ENCODE measurements around the gene ETS2.
A peak's percentile ranks its signal among the peaks of the same experiment; 100 is the strongest.

ETS2 gene

GRCh38 chr21:38806153-38806941, 618 bp downstream of the ETS2 start:
- H3K9me3 ChIP-seq (ENCODE audit: insufficient read depth, low read length): no peaks in the 10 kb centered on the region
- no peaks in the 10 kb centered on the region for H3K27me3 ChIP-seq (ENCODE audit: low read length)
- no peak for TF ChIP-seq EZH2phosphoT487 (conservative IDR thresholded peaks at IDR 0.05; ENCODE audit: low read length)
- no peak for TF ChIP-seq CTCF (IDR thresholded peaks at IDR 0.05; ENCODE audit: insufficient read depth, low read length, poor library complexity, severe bottlenecking)
- H3K9ac ChIP-seq (ENCODE audit: low read length): peak overlapping the region; percentile 85
- H3K9me2 ChIP-seq (replicated peaks; ENCODE audit: insufficient read depth, low read length): no peaks in the 10 kb centered on the region
- peaks cover 9% of the 10 kb centered on the region; the same call in 1 of the 2 replicates for H3F3A ChIP-seq (ENCODE audit: insufficient read depth)
- H4K20me1 ChIP-seq (ENCODE audit: low read depth, low read length): peaks cover 3% of the 10 kb centered on the region; the same call in 1 of the 2 replicates
- no peaks in the 10 kb centered on the region for H3K36me3 ChIP-seq (ENCODE audit: low read length)
- peak overlapping the region; percentile 70 for H3K4me2 ChIP-seq (ENCODE audit: low read depth, low read length, poor library complexity, severe bottlenecking)
- H2AFZ ChIP-seq (ENCODE audit: low read depth, low read length, severe bottlenecking): peak overlapping the region; percentile 76
- peak overlapping the region; percentile 72 for H3K4me3 ChIP-seq (ENCODE audit: insufficient read depth, low read length, poor library complexity, severe bottlenecking)
- peaks cover 33% of the 10 kb centered on the region for H3K79me2 ChIP-seq (ENCODE audit: insufficient read depth, low read length)
- H3K27ac ChIP-seq (ENCODE audit: low read depth, low read length): peak overlapping the region; percentile 54; the same call in 1 of the 2 replicates

GRCh38 chr21:38806942-38807284, 1.2 kb downstream of the ETS2 start:
- Histone ChIP-seq H2AFZ (ENCODE audit: low read depth, low read length, severe bottlenecking) (no peak overlapping the region), H3F3A (ENCODE audit: insufficient read depth) (peaks cover 9% of the 10 kb centered on the region; the same call in 1 of the 2 replicates), H3K4me2 (ENCODE audit: low read depth, low read length, poor library complexity, severe bottlenecking) (peak overlapping the region; percentile 70), H3K79me2 (ENCODE audit: insufficient read depth, low read length) (peaks cover 33% of the 10 kb centered on the region), H3K9ac (ENCODE audit: low read length) (peak overlapping the region; percentile 85), H3K36me3 (ENCODE audit: low read length) (no peaks in the 10 kb centered on the region), H3K4me3 (ENCODE audit: insufficient read depth, low read length, poor library complexity, severe bottlenecking) (peak overlapping the region; percentile 72), H3K9me3 (ENCODE audit: insufficient read depth, low read length) (no peaks in the 10 kb centered on the region), H3K27me3 (ENCODE audit: low read length) (no peaks in the 10 kb centered on the region), H3K27ac (ENCODE audit: low read depth, low read length) (no peak overlapping the region), H4K20me1 (ENCODE audit: low read depth, low read length) (peaks cover 3% of the 10 kb centered on the region; the same call in 1 of the 2 replicates), H3K9me2 (replicated peaks; ENCODE audit: insufficient read depth, low read length) (no peaks in the 10 kb centered on the region)
- TF ChIP-seq CTCF (IDR thresholded peaks at IDR 0.05; ENCODE audit: insufficient read depth, low read length, poor library complexity, severe bottlenecking): no peak
- no peak for TF ChIP-seq EZH2phosphoT487 (conservative IDR thresholded peaks at IDR 0.05; ENCODE audit: low read length)

GRCh38 chr21:38807441-38807871, 1.7 kb downstream of the ETS2 start:
- Histone ChIP-seq H3K27me3 (ENCODE audit: low read length) (no peaks in the 10 kb centered on the region), H4K20me1 (ENCODE audit: low read depth, low read length) (peaks cover 3% of the 10 kb centered on the region; the same call in 1 of the 2 replicates), H3K9me2 (replicated peaks; ENCODE audit: insufficient read depth, low read length) (no peaks in the 10 kb centered on the region), H3K79me2 (ENCODE audit: insufficient read depth, low read length) (peaks cover 33% of the 10 kb centered on the region), H3K9me3 (ENCODE audit: insufficient read depth, low read length) (no peaks in the 10 kb centered on the region), H3K4me3 (ENCODE audit: insufficient read depth, low read length, poor library complexity, severe bottlenecking) (peak overlapping the region; percentile 72), H3K36me3 (ENCODE audit: low read length) (no peaks in the 10 kb centered on the region), H3F3A (ENCODE audit: insufficient read depth) (peaks cover 9% of the 10 kb centered on the region; the same call in 1 of the 2 replicates), H2AFZ (ENCODE audit: low read depth, low read length, severe bottlenecking) (no peak overlapping the region), H3K4me2 (ENCODE audit: low read depth, low read length, poor library complexity, severe bottlenecking) (peak overlapping the region; percentile 70), H3K9ac (ENCODE audit: low read length) (no peak overlapping the region), H3K27ac (ENCODE audit: low read depth, low read length) (no peak overlapping the region)
- TF ChIP-seq CTCF (IDR thresholded peaks at IDR 0.05; ENCODE audit: insufficient read depth, low read length, poor library complexity, severe bottlenecking) (no peak), EZH2phosphoT487 (conservative IDR thresholded peaks at IDR 0.05; ENCODE audit: low read length) (no peak)
